GM19438 (cell line): ENCODE measurements around the gene PIP4K2A.

Source experiments
- ATAC-seq: cut with Tn5 transposase; IDR thresholded peaks from one replicate; pipeline ENCODE4 v1.9.1; 2021; ENCODE audit warnings: low read depth; ENCODE audit not compliant: unreplicated experiment

PIP4K2A gene

GRCh38 chr10:22570234-22570633 lies 144.1 kb downstream of the PIP4K2A start:
- ATAC-seq = no peak

DNA sequence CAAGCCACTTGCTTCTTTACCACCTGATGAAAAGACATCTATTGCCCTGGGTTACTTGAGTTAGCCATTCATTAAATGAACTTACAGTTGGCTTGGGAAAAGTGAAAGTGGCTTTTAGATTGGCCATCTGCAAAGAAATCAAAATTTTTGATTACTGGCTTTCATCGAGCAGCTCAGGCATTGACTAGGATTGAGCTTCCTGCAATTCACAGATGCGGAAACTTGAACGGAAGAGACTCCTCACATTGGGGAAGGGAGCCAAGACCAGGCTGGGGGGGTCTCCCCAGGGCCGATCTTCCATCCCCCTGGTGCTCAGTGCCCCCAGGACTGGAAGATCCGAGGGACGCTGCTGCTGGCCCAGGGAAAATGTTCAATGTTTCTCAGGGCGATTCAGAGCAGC lies 145.4 kb downstream of the PIP4K2A start:
- no peak for ATAC-seq

DNA sequence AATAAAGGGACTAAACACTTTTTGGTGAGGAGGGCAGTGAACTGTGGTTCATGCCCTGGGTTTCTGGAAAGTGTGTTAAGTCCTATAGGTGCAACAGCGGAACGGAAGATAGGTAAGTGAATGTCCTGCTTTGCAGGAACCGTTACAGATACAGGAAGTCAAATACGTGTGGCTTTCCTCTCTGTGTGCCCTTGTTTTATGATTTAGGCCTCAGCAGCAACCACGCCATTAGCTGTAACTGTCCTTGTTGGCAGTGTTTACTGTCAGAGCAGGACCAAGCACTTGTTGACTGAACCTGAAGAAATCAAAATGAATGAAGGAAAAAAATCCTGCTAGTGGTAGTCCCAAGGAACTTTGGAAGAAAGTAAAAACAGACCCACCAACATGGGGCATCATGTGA lies 150.3 kb downstream of the PIP4K2A start:
- ATAC-seq = no peak

GRCh38 chr10:22561909-22562308 lies 152.5 kb downstream of the PIP4K2A start:
- no peak for ATAC-seq

GRCh38 chr10:22560913-22561239 lies 153.5 kb downstream of the PIP4K2A start:
- ATAC-seq = no peak

- ATAC-seq = no peak
Measured at GRCh38 chr10:22560096-22560912, 154.1 kb downstream of the PIP4K2A start.

DNA sequence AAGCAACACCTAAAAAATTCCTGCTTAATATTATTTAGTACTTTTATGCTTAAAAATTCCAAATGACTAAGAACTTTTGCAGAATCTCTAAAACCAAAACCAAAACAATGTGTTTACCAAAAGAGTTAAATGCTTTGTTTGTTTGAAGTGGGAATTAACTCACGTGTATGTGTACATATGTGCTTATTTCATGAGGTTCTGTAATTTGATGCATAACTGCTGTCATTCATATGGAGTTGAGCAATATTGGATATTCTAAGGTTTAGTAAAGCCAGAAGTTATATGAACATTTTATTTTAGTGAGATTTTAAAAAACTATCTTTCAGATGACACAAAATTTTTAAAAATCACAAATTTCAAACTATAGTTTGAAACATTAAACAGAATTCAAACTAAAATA lies 157.1 kb downstream of the PIP4K2A start:
- no peak for ATAC-seq

DNA sequence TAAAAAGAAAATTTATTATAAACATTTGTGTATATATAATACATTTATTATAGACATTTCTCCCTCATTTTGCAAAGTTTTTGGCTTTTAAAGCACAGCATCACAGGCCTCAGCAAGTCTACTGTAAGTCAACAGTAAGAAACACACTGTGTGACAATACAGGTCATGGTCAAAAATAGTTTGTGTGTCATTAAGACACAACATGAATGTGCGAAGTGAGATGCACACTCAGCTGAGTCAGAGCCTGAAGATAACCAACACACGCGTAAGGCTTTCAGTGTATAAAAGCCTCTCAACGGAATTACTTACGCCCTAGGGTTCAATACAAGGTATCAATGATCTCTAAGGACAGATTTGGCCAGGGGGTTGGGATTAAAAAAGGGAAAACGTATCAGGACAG lies 157.6 kb downstream of the PIP4K2A start:
- ATAC-seq = no peak

DNA sequence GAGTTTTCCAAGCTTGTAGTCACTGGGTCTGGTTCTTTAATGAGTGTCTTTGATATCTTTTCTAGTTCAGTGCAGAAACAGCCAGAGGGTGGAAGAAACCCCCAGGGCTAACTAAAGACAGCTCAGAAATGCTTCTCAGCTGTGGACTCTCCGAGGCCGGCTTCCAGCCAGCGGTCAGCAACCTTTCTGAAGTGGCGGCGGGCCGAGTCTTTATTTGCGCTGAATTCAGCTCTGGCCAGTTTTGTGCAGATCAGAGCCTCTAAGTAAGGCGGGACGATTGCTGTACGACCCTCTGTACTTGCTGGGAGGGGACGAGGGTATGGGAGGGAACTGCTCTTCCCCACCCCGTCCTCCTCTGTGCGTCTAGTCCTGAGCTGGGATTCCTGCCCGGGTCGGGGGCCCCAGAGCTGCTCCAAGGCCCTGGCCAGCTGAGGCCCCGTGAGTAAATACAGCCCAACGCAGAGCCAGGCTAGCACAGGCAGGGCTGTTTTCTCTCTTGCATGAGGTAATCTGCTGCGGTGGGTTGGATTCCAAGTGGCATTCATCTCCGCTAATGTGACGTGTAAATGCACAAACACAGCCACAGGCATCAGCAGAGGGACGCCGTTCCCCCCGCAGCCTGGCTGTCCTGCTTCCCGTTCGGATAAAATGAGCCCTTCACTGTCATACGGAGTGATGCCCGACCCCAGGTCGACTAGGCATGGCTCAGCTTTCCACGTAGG lies 159.8 kb downstream of the PIP4K2A start:
- no peak for ATAC-seq

DNA sequence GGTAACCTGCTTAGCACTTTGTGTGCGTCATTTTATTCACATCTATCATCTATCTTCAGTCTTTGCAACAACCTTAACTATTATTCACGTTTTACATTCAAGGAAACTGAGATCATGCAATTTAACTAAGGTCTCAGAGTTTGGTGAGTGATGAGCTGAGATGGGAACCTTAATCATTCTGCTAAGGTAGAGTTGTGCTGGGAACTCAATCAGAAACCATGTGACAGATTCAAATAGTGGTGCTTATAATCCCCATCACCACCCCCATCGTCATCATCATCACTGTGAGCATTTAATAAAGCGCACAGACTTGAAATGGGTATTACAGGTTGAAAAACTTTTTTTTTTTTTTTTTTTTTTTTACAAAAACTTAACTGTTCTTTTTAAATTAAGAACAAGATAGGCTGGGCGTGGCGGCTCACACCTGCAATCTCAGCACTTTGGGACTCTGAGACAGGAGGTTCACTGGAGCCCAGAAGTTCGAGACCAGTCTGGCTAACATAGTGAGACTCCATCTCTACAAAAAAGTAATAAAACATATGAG lies 160.9 kb downstream of the PIP4K2A start:
- no peak for ATAC-seq

- no peak for ATAC-seq
Measured at GRCh38 chr10:22552888-22553378, 161.4 kb downstream of the PIP4K2A start.

DNA sequence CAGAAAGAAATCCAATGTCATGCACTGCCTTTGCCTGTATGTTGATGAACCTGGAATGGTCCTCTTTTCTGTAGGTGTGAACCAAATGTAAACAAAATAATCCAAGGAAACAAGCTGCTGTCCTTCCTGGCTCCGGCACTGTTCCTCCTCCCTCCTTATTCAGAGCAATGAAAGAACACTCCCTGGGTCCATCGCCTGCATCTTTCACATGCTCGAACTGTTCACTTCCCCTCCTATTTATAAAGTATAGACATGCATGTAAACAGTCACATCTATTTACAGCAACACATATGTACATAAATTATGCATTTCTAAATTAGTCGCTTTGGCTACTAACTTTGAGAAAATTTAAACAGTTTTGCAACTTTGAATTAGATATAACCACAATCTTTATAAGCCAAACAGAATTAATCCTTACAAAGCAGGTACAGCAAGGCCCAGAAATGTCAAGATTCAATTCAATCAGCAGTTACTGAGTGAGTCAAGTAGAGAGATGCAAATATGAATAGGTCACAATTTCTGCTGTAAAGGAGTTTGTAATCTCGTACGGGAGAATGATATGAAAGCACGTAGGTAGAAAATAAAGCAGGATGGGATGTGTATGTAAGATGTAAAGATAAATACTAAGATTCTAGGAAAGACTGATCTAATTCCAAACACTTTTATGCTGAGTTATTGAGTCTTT lies 162.6 kb downstream of the PIP4K2A start:
- no peak for ATAC-seq

DNA sequence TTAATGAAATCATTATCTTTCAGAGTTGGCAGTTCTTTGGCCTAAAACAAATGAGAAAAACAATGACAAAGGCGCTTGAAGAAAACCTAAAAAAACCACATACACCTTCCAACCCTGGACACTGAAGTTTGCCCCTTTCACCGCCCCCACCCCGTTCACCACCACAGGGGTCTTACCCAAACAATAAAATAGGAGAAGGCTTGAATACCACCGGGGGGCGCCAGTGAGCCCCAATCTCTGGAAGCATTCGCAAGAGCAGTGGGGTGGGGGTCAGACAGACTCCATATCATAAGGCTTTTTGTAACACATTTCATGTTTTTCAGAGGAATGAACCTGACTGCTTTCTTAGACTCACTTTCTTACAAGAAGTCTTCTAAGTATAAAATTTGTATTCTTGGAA lies 163.6 kb downstream of the PIP4K2A start:
- ATAC-seq = no peak

GRCh38 chr10:22548344-22548743 lies 166.0 kb downstream of the PIP4K2A start:
- ATAC-seq = no peak

DNA sequence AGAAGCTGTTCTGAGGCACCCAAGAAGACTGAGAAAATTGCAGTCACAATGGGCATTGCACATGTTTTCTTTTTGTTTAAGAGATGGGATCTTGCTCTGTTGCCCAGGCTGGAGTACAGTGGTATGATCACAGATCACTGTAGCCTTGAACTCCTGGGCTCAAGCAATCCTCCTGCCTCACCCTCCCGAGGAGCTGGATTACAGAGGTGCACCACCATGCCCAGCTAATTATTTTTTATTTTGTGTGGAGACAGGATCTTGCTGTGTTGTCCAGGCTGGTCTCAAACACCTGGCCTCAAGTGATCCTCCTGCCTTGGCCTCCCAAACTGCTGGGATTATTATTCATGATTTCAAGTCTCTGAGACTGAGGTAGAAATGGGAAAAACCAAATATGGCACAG lies 168.7 kb downstream of the PIP4K2A start:
- ATAC-seq = no peak

DNA sequence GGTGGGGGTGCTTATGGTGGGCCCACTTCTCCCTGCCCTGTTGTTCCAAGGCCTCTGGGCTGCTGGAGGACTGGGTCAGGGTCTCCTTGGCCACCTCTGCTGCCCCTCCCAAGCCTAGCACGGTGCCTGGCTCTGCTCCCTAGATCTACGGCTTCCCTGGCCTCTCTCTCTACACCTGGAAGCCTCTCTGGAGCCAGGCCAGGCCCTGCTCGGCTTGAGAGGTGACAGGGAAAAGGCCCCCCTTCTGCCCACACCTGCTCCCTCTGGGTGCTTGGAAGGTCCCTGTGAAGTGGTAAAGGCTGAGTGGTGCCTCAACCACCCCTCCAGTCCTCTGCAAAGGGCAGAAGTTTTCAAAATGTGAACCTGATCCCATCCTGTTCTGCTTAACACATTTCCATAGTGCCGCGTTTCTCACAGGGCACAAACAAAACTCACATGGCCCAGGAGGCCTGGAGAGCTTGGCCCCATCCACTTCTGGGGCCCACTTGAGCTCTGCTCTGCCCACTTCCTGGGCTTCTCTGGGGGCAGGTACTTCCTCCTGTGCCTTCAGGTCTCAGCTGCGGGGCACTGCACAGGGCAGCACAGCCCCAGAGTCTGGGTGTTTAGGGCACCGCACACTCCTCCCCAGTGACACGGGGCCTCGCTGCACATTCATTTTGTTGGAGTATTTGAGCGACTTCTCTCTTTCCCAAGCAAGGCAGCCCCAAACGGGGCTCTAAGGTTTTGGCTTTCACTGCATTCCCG lies 169.9 kb downstream of the PIP4K2A start:
- ATAC-seq = no peak

- no peak for ATAC-seq
Measured at GRCh38 chr10:22542773-22543172, 171.6 kb downstream of the PIP4K2A start.

- ATAC-seq = no peak
Measured at GRCh38 chr10:22541900-22542299, 172.5 kb downstream of the PIP4K2A start.

DNA sequence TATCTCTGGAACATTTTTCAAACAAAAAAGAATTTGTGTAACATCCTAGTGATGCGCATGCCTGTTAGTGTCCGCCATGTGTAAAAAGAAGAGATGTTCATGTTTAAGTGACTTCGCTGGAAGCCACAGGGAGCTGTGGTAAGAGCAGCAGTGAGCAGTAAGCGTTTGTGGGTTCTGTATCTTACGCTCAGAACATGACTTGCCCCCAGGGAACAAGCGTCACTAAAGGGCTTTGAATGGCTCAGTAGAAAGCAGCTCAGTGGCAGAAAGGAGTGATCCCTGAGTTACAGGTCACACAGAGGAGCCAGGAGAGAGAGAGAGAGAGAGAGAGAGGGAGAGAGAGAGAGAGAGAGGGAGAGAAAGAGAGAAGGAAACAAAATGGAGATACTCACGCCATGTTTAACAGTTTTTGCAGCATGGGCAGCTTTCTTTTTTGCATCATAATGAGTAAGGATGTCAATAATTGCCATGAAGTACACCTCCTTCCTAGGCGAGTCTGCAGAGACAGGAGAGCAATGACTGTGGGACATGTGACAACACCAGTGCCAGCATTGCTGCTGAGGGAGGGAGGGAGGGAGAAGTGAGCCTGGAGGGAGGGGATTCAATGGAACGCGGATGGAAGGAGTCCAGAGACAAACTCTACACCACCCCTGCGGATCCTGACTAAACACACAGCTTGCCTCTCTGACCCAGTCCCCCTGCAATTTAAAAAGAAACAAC lies 174.6 kb downstream of the PIP4K2A start:
- ATAC-seq = no peak

DNA sequence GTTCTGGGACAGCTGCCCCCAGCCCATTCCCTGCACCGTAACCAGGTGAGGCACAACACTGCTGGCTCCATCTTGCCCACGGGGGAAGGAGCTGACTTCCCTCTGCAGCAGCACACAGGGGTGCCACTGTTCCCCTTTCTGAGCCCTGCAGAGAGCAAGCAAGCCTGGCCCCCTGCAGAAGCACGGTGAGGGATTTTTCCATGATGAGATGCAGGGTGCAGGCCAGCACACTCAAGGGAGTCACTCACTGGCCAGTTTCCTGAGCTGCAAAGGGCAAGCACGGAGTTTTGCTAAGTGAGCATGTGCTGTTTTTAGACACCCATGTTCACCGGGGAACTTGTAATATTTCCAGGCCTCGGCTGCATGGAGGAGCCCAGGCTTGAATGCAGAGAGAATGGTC lies 176.6 kb downstream of the PIP4K2A start:
- no peak for ATAC-seq
